DMS 273 (cell line): ENCODE data around the gene KIAA0408.
"Not testable (repeated sequence)": the region's sequence is repeated elsewhere in the genome, so short reads cannot be mapped to it uniquely, and the experiment has no call there.

Source experiments
- DNase-seq: peaks from one replicate; lab custom pipeline; 2025; ENCODE audit not compliant: unreplicated experiment; lab: John Stamatoyannopoulos, UW

The KIAA0408 gene

DNA sequence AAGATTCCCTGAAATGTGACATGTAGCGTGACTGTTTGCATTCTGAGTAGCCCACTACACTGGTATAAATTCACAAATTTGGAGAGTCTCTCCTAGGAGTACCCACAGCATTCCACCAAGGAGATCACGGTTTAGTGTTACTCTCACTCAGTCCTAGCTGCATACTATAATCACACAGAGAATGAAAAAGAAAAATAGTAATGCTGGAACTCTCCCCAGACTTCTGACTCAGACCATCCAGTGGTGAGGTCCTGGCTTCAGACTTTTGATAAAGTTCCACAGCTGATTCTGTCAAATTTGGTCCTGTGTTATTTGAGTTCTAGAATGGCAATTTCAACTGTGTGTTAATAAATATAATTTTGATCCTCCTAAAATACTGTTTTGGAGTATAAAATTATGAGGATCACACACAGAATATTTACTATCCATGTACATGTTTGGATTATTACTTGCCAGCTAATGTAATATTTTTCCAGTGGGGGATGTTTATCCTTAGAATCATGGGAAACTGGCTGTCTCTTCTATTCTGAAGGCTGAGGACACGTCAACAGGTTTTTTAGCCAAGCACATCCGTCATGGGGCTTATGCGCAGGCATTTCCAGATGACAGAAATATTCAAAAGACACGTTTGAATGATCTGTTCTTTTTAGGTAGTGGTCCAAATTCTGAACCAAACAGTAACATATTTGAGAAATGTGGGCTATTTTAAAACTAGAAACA, 5.1 kb upstream of the KIAA0408 start:
- no peak for DNase-seq

DNA sequence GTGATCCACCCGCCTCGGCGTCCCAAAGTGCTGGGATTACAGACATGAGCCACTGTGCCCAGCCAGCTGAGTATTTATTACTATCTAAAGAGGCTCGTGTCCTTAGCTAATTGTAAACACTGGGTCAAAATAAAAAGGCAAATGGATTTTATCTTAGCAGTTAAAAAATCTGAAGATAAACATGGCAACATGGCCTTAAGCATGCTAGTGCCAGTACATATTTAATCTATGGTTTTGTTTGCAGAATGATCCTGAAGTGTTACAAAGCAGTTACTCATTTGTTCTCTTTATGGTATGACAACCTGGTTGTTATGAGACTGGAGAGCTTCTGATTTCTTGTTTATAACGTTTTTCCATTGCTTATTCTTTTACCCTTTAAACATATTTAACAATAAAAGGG, 3.9 kb upstream of the KIAA0408 start:
- DNase-seq, result no peak

DNA sequence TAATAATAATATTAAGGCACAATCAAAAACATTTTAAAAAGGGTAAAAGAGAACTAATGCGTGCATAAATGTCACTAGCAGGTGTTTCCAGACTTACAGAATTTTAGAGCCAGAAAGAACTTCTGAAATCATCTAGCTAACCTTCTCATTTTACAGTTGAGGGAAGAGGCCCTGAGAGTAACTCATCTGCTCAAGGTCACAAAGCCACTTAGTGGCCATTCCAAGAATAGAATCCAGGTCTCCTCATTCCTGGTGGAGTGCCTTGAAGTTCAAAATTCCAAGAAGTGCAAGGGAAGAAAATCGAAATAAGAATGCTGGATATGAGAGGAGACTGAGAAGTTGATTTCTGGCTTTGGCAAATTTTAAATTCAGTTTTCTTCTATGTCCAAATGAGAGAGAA, 3.2 kb upstream of the KIAA0408 start:
- peak; percentile 5 for DNase-seq

DNA sequence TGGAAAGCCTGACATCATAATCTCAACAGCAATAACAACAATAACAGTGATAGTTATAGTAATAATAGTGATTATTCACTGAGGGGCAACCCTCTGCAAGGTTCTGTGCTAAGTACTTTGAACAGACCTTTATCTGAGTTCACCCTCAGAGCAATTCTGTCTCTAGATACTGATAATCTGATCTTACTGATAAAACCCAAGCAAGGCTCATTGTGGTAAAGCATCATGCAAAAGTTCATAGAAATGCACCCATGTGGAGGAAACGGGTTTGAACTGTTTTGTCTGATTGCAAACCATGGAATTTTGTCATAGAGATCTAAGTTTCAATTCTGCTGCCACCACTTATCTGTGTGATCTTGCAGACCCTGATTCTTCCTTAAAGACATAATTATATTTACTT, 1.3 kb upstream of the KIAA0408 start:
- no peak for DNase-seq

DNA sequence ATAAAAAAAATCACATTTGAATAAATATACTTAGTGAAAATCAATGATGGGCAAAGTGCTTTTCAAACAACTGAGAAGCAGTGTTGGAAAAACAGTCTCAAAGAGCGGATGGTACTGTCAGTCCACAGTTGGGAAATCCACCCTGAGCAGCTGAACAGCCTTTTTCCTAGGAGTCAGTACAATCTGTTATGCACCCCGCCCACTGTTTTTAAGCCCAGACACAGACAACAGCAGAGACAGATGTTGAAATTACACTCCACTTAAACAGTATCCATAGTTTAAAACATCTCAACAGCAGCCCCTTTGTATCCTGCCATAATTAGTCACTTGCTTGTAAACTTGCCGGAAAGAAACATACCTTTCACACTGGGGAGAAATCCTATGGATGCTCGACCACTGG, 372 bp downstream of the KIAA0408 start:
- DNase-seq, result peak; percentile 71

DNA sequence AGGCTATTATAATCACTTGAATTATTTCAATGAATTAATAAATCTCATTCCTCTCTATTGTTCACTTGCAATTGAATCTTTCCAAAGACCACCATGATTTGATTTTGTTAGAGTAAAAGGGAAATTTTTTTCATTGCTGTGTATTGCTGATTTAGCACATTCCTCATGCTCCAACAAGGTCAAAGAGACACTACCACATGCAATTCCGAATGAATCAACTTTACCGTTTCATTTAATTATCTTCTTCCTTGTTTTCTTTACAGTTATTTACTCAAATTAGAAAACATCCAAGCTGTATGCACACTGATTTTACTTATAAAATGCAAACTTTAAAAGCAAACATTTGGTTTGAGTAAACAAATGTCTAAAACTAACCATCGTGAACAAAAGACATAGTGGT, 967 bp downstream of the KIAA0408 start:
- no peak for DNase-seq

DNA sequence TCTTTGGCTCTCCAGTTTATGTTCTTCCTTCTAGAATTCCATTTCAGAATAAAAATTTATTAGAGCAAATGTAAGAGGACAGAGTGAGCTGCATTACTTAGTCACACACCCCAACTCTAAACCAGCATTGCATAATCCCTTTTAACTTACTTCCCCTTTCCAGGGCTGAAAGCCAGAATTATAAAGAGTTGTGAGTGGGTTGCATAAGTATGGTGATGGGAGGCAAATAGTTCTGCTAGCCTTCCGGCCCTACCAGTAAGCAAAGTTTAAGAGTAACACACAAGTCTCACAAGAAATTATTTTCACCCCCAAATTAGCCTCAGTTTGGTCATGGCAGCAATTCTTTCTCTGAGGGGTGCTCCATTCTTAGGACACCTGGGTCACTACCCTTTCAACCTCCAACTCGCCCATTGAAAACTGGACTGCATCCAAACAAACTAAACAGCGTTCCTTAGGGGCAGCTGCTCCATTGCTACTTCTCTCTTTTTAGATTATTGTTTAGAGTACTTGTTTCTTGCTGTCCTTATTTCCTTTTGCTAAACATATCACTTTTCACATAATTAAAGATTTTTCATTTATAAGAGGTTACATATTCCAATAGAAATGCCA, 1.6 kb downstream of the KIAA0408 start:
- no peak for DNase-seq

DNA sequence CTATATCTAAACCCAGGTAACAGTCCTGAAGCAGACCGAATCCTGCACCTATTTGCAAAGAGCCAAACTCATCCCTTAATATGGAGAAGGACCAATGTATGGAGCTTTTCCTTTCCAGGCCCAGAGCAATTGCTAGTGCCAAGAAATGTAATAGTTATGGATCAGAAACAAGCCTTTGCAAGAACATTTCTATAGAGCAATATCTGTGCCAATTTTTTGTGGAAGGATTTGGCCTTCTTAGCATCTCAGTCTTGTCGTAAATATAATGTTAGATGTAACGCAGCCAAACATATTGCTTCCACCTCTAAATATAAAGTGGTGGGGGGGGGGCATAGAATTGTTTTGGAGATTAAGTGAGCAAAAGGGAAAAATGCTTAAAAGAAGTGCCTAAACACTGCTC, 2.7 kb downstream of the KIAA0408 start:
- no peak for DNase-seq

DNA sequence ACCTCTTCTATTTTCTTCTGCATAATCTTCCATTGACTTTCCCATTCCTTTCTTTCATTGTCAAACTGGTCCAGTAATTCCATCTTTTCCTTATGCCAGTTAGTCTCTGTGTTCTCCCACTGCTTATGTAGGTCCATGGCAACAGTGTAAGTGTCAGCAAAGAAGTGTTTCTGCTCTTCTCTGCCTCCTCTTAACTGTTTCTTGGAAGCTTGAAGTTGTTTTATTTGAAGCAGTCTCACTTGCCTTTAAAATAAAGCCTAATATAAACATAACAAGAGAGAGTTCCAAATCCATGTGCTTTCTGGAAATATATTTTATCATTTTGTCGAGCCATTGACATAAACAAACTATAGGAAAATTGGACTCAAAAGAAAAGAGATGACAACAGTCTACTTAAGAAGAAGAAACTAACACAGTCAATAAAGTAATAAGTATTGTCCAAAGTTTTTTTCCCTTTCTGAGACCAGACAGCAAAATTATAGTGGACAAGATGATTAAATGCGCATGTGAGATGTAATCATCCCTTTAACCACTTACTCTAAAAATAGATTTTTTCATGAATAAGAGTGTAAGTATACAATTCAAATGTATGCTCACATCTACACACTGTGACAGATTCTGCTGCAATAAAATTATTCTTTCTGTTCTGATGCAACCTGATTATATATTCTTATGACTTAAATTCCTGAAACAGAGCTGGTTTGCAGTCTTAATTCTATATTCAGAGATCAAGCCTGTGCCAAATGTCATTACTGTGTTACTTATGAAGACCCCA, 5.2 kb downstream of the KIAA0408 start:
- no peak for DNase-seq

DNA sequence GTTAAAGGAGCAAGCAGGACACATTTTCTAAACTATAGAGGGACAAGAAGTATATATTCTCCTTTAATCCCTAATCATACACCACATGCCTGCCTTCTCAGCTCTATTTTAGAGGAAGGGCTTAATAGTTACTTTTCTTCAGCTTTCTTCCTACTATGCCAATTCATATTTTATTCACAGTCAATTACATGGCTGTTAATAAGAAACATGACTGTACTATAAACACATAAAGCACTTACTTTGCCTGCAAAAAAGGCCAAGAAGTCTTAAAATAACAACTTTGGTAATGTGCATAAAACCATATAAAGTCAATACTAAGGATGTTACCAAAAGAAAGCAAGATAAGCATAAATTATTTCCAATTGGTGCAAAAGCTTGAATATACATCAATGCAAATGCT, 6.4 kb downstream of the KIAA0408 start:
- no peak for DNase-seq

DNA sequence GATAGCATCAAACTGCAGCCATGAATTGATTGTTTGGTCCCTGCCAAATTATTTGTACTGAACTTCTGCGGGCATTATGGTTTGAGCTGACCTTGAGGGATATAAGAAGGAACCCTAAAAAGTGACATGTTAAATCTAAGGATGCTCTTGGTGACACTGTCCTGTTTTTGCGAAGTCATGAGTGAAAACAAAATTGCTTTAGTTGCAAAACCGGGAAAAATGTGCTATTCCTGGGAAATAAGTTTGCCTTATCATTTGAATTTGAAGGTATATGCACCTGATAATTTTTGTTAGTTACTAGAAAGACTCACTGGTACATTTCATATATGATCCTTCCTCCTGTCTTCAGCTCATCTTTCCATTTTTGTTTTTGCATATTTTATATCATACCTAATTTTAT, 7.8 kb downstream of the KIAA0408 start:
- DNase-seq, result no peak

DNA sequence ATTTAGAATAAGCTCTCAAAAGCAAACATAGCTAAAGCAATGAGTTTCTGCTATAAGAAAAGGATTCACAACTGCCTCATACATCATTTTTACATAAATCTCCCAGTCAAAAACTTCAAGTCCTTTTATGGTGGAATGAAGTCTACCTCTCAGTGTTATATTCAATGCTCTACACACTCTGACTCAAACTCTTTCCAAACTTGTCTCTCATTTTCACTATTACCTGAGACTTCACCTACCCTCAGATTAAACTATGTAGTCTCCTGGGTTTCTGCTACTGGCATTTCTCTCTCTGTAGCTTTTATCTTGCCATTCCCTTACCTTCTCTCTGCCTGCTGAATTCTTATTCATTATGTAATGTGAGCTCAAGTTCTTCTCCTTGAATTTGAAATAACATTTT, 11.4 kb downstream of the KIAA0408 start:
- no peak for DNase-seq

DNA sequence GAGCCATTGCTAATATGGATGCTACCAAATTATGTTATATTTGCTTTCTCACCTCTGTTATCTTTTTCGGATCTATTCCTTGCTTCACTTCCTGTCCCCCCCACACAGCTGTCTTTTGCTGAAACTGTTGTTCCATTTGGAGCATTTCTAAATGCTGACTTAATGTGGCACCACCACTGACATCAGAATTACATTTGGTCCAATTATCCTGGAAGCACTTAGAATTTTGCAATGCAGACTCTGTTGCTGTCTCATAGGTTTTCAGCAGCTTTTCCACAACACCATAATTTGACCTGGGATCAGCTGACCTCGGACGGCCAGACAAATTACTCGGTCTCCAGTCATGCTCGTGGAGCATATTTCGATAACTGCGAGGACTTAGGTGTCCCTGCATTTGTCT, 12.8 kb downstream of the KIAA0408 start:
- no peak for DNase-seq

DNA sequence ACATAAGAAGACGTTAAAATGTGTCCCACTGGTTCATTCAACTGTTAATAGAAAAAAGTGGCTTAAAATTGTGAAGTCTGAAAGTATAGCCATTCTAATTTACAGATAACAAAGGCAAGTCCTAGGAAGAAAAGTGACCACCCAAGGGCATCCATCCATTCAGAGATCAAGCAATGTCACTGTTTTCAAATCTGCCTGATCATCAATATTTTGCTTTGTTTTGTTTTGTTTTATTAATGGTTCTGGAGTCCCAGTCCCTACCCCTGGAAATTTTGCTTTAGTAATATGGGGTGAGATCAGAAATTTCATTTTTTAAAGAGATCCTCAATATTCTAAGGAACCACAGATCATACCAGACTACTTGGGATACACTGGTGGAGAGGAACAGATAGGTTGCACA, 17.3 kb downstream of the KIAA0408 start:
- DNase-seq, result no peak

DNA sequence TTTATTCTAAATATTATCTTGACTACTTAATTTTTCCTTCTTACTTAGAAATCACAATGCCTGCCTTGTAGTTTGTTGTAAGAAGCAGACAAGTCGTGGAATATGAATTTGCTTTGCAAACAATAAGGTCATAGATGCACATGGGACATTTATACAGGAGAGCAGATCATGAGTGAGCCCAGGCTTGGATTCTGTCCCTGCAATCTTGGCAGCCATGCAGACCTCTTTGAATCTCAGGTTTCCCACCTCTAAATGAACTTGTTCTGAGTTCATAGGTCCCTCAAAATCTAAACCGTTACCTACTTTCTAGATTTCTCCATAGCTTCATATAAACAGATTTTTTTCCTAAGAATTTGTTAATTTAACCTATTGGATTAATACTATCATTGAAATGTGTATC, 19.5 kb downstream of the KIAA0408 start:
- no peak for DNase-seq

DNA sequence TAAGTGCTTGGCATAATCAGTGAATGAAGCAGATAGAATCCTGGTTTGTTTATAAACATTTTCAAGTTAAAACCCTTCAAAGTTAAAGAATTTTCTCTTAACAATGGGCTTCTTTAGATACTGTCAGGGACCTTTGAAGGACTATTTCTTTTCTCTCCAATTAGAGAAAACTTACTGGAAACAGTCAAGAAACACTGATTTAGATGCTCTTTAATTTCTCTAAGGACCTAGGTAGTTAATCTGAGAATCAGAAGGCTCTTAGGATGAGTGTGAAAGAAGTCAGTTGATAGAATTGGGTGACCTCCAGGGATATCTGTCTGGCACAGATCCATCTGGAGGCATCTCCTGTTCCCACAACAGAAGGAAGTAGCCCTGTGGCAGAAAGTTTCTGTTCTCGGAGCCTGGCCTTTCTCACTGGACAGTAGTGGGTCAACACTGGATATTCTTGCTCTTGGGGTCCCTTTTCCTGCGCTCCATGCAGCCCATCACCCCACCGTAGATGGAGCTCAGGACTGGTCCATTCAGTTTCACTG, 22.5 kb downstream of the KIAA0408 start:
- DNase-seq, result peak; percentile 17

DNA sequence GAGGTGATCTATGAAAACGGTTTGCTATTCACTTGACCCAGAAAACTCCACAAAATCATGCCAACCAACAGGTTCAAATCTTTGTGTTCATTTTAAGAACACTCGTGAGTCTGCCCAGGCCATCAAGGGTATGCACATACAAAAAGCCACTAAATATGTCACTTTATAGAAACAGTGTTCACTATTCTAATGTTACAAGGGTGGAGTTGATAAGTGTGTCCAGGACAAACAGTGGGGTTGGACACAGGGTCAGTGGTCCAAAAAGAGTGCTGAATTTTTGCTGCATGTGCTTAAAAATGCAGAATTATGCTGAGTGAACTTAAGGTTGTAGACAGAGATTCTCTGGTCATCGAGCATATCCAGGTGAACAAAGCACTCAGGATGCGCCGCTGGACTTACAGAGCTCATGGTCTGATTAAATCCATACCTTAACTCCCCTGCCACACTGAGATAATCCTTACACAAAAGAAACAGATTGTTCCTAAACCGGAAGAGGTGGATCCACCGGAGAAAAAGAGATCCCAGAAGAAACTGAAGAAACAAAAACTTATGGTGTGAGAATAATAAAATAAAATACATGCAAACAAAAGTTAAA, 23.5 kb downstream of the KIAA0408 start:
- no peak for DNase-seq

DNA sequence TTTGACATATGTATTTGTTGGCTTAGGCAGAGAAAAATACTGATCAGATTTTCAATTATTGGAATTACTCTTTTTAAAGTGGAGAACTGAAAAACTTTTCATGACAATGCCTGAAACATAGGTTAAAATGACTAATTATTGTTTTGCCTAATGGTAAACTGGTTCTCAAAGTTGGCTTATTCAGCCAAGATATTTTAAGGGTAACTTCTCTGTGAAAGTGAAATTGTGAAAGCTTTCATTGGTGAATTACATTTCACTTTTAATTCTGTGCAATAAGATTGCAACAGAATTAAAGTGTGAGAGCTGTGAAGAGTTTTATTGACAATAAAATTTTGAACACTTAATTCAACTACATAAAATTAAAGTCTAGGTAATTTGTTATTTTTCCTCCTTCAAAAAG, 24.5 kb downstream of the KIAA0408 start:
- no peak for DNase-seq

DNA sequence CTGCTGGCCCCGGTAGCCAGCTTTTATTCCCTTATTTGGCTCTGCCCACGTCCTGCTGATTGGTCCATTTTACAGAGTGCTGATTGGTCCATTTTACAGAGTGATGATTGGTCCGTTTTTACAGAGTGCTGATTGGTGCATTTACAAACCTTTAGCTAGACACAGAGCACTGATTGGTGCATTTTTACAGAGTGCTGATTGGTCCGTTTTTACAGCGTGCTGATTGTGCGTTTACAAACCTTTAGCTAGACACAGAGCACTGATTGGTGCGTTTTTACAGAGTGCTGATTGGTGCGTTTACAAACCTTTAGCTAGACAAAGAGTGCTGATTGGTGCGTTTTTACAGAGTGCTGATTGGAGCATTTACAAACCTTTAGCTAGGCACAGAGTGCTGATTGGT, 30.6 kb downstream of the KIAA0408 start:
- not testable (repeated sequence) for DNase-seq

DNA sequence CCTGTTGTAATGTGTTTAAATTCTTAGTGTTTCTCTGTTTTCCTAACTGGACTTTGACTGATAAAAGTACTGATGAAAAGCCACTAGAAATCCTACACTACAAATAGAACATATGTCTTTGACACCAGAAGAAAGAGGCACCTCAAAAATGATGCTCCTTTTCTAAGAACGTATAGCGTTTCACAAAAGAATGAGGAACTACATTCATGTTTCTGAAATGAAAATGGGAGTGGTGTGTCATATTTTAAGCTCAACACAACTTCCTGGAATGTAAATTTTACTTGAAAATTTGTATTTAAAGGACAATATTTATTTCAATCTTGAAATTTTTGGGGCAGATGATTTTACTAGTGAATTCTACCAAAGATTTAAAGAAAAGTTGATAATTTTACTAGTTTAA, 35.3 kb downstream of the KIAA0408 start:
- DNase-seq, result no peak

DNA sequence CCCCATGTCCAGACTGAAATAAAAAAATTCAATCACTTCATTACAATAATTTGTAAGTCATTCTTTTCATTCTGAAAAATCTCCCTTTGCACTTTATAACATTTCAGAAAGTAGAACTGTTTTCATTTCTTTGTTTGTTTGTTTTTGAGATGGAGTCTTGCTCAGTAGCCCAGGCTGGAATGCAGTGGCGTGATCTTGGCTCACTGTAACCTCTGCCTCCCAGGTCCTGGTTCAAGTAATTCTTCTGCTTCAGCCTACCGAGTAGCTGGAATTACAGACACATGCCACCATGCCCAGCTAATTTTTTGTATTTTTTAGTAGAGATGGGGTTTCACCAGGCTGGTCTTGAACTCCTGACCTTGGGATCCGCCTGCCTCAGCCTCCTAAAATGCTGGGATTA, 38.0 kb downstream of the KIAA0408 start:
- not testable (repeated sequence) for DNase-seq

DNA sequence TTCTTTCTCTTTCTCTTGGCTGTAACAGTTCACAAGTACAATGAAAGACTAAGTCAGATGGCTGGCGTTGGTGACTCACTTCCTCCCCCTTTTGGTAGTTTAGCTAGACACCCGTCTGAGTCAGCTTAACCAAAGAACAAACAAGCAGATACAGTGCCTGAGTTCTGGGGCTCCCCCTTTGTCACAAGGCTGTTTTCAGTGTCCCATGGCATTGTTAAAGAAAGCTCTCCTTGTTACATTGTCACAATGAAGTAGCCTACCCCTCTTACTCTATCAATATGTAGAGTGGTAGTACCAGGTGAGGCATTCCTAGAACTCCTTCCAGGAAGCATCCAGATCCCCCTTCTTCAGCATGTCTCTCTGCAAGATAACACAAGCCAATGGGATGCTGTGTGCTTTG, 38.6 kb downstream of the KIAA0408 start:
- DNase-seq, result peak; percentile 85
